K562 (cell line): Measurements from ENCODE around the gene SPEG. TPM values are rescaled to one million over a fixed set of nuclear protein-coding genes. Genes with fewer than 3 reads are reported as not detected.
A peak's percentile ranks its signal among the peaks of the same experiment; 100 is the strongest.

Source experiments
- BACH1 ChIP-seq: fragments of 200-800 bp; sonication (Bioruptor generic); IDR thresholded peaks from 2 replicates; pipeline ENCODE4 v1.6.1; 2016; ENCODE audit warnings: missing genetic modification characterization, missing compliant biosample characterization
- BRF1 ChIP-seq: IDR thresholded peaks from 3 replicates; pipeline ENCODE4 v1.6.1; 2011; ENCODE audit warnings: borderline replicate concordance, mild to moderate bottlenecking; ENCODE audit not compliant: insufficient read length; ENCODE audit errors: extremely low read depth
- DNMT1 ChIP-seq: fragments of 450-650 bp; IDR thresholded peaks from 2 replicates; pipeline ENCODE4 v1.6.1; 2016; ENCODE audit warnings: antibody characterized with exemption, mild to moderate bottlenecking
- EZH2 ChIP-seq: IDR thresholded peaks from 2 replicates; pipeline ENCODE4 v1.6.1; 2012; ENCODE audit warnings: low read depth, mild to moderate bottlenecking, inconsistent platforms, low read length, borderline replicate concordance
- FOXA1 ChIP-seq: fragments of 450-650 bp; IDR thresholded peaks from 2 replicates; pipeline ENCODE4 v1.6.1; 2016; ENCODE audit warnings: mild to moderate bottlenecking, borderline replicate concordance
- FOXK2 ChIP-seq, 2 experiments: fragments of 450-650 bp; IDR thresholded peaks in 1 of 2; conservative IDR thresholded peaks in 1 of 2; 2 replicates each; pipeline ENCODE4 v1.6.1; 2016; ENCODE audit warnings: low read depth in 2 of 2, mild to moderate bottlenecking in 1 of 2
- GABPA ChIP-seq: fragments of 200-800 bp; sonication (Bioruptor generic); conservative IDR thresholded peaks from 2 replicates; pipeline ENCODE4 v1.6.1; 2016; ENCODE audit warnings: low read depth, missing genetic modification characterization, missing compliant biosample characterization
- KDM5B ChIP-seq: fragments of 200-600 bp; sonication (generic); IDR thresholded peaks from 2 replicates; pipeline ENCODE4 v1.6.1; 2012; ENCODE audit warnings: low read depth, mild to moderate bottlenecking, moderate library complexity, low read length, control low read depth, inconsistent platforms; ENCODE audit not compliant: insufficient replicate concordance
- NBN ChIP-seq: fragments of 450-650 bp; IDR thresholded peaks from 2 replicates; pipeline ENCODE4 v1.6.1; 2016; ENCODE audit warnings: low read depth, mild to moderate bottlenecking
- RBM15 ChIP-seq: fragments of 200-400 bp; formaldehyde crosslinking; IDR thresholded peaks from 2 replicates; pipeline ENCODE4 v1.6.1; 2018; ENCODE audit warnings: mild to moderate bottlenecking, low read length, moderate library complexity; ENCODE audit not compliant: insufficient read depth
- SUPT5H ChIP-seq: fragments of 450-650 bp; IDR thresholded peaks from 2 replicates; pipeline ENCODE4 v1.6.1; 2016
- ZBTB7A ChIP-seq: IDR thresholded peaks from 2 replicates; pipeline ENCODE4 v1.6.1; 2011; ENCODE audit warnings: low read depth, mild to moderate bottlenecking, low read length, moderate library complexity, borderline replicate concordance; ENCODE audit not compliant: control insufficient read depth
- ZNF134 ChIP-seq: fragments of 250-450 bp; sonication (Bioruptor Pico); conservative IDR thresholded peaks from 2 replicates; pipeline ENCODE4 v1.4.0; 2020
- ZNF445 ChIP-seq: fragments of 250-450 bp; sonication (Bioruptor Pico); IDR thresholded peaks from 2 replicates; pipeline ENCODE4 v1.4.0; 2020; ENCODE audit warnings: low read depth, mild to moderate bottlenecking, moderate library complexity
- ZNF695 ChIP-seq: fragments of 450-650 bp; formaldehyde crosslinking; IDR thresholded peaks from 2 replicates; pipeline ENCODE4 v1.4.0; 2020; ENCODE audit warnings: mild to moderate bottlenecking, moderate library complexity
- polyA plus RNA-seq, 8 experiments: library from polyadenylated mRNA; depleted of rRNA in 4 of 8; stranded (reverse) in 5 of 8; unstranded in 3 of 8; fragments of >200 nt; fragmentation: Nextera tagmentation in 2 of 8; fragmentation: Illumina TruSeq in 1 of 8; extraction: Ambion mirVana in 2 of 8; extraction: Trizol in 1 of 8; gene quantifications; 2 replicates each; pipeline versions ENCODE4 v1.2.1 to v1.2.3, GENCODE V29; 2011 to 2014; ENCODE audit warnings: inconsistent platforms in 1 of 8, missing spikeins in 1 of 8
- total RNA-seq, 7 experiments: library from RNA; depleted of rRNA in 6 of 7; stranded (reverse); fragments of >200 nt in 6 of 7; fragmentation: Illumina TruSeq in 2 of 7; extraction: Trizol in 2 of 7; gene quantifications; 2 replicates each; pipeline versions ENCODE4 v1.2.1 to v1.2.3, GENCODE V29; 2011 to 2021; ENCODE audit warnings: low replicate concordance in 1 of 7
- TF ChIP-seq, protein P1 (sequence below): sonication (generic); formaldehyde crosslinking; IDR thresholded peaks from 2 replicates; pipeline ENCODE4 v1.8.1; 2023; ENCODE audit warnings: missing genetic modification reagents, mild to moderate bottlenecking, borderline replicate concordance
- TF ChIP-seq, protein P2 (sequence below): fragments of 450-650 bp; IDR thresholded peaks from 2 replicates; pipeline ENCODE4 v1.6.1; 2014; ENCODE audit warnings: low read depth, mild to moderate bottlenecking, moderate library complexity, borderline replicate concordance
- TF ChIP-seq, protein P3 (sequence below): fragments of 450-650 bp; formaldehyde crosslinking; IDR thresholded peaks from 2 replicates; pipeline ENCODE4 v1.4.0; 2020; ENCODE audit warnings: mild to moderate bottlenecking, moderate library complexity
- TF ChIP-seq, protein P4 (sequence below): fragments of 450-650 bp; IDR thresholded peaks from 2 replicates; pipeline ENCODE4 v1.6.1; 2017; ENCODE audit warnings: mild to moderate bottlenecking, moderate library complexity

The SPEG gene
- total and polyA plus RNA-seq, 9 of the 15 experiments (the other 6 are each of a cell fraction or from before 2014, with no cell fraction given): 0.49 to 8.7 (median 3.0) TPM

DNA sequence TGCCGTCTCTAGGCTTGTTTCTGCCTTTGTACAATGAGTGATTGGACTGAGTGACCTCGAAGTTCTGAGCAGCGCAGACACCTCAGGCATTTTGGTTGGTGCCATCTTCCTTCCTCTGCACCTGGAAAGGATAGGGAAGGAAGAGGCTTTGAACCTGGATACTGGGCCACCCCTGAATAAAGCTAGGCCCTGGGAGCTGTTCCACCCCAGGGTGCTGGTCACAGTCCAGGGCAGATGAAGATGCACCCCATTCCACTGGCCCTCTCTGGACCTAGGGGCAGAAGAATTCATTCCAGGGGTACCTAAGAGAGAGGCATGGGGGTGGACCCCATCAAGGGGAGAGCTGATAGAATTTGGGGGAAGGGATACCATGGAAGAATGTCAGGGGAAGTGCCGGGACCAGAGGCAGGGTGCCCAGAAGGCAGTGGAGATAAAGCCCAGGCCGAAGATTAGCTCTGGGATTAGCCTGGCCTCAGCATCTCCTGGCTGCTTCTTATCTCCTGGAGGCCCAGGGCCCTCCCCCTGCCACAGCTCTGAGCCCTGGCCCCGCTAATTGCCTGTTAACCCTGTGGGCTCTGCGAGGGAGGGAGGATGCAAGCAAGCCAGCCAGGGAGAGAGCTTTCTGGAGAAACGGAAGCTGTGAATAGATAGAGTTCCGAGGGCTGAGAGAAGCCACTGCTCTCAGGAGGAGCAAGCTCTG is 91.0 kb downstream of the SPEG start (continued):
- TF ChIP-seq, protein P1, sequence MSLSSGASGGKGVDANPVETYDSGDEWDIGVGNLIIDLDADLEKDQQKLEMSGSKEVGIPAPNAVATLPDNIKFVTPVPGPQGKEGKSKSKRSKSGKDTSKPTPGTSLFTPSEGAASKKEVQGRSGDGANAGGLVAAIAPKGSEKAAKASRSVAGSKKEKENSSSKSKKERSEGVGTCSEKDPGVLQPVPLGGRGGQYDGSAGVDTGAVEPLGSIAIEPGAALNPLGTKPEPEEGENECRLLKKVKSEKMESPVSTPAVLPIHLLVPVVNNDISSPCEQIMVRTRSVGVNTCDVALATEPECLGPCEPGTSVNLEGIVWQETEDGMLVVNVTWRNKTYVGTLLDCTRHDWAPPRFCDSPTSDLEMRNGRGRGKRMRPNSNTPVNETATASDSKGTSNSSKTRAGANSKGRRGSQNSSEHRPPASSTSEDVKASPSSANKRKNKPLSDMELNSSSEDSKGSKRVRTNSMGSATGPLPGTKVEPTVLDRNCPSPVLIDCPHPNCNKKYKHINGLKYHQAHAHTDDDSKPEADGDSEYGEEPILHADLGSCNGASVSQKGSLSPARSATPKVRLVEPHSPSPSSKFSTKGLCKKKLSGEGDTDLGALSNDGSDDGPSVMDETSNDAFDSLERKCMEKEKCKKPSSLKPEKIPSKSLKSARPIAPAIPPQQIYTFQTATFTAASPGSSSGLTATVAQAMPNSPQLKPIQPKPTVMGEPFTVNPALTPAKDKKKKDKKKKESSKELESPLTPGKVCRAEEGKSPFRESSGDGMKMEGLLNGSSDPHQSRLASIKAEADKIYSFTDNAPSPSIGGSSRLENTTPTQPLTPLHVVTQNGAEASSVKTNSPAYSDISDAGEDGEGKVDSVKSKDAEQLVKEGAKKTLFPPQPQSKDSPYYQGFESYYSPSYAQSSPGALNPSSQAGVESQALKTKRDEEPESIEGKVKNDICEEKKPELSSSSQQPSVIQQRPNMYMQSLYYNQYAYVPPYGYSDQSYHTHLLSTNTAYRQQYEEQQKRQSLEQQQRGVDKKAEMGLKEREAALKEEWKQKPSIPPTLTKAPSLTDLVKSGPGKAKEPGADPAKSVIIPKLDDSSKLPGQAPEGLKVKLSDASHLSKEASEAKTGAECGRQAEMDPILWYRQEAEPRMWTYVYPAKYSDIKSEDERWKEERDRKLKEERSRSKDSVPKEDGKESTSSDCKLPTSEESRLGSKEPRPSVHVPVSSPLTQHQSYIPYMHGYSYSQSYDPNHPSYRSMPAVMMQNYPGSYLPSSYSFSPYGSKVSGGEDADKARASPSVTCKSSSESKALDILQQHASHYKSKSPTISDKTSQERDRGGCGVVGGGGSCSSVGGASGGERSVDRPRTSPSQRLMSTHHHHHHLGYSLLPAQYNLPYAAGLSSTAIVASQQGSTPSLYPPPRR (CRISPR knock-in tag): no peak
- TF ChIP-seq KDM5B (no peak), BACH1 (no peak), SUPT5H (no peak), ZNF134 (CRISPR knock-in tag) (no peak), ZNF695 (CRISPR knock-in tag) (no peak), FOXA1 (no peak), ZNF445 (CRISPR knock-in tag) (no peak), BRF1 (no peak), DNMT1 (no peak), GABPA (tag) (0 out of 2 replicates have a peak, but pooled peaks have one; percentile 36), FOXK2 (conservative IDR thresholded peaks at IDR 0.05 in 1 of 2, IDR thresholded peaks at IDR 0.05 in 1 of 2; ENCODE audit: low read depth in 2 of 2) (no peak), EZH2 (no peak), RBM15 (no peak), NBN (peak; percentile 75), ZBTB7A (peak; percentile 68; the same call in 1 of the 2 replicates)
- TF ChIP-seq, protein P2, sequence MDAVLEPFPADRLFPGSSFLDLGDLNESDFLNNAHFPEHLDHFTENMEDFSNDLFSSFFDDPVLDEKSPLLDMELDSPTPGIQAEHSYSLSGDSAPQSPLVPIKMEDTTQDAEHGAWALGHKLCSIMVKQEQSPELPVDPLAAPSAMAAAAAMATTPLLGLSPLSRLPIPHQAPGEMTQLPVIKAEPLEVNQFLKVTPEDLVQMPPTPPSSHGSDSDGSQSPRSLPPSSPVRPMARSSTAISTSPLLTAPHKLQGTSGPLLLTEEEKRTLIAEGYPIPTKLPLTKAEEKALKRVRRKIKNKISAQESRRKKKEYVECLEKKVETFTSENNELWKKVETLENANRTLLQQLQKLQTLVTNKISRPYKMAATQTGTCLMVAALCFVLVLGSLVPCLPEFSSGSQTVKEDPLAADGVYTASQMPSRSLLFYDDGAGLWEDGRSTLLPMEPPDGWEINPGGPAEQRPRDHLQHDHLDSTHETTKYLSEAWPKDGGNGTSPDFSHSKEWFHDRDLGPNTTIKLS: peak; percentile 29; the same call in 1 of the 2 replicates
- TF ChIP-seq, protein P3, sequence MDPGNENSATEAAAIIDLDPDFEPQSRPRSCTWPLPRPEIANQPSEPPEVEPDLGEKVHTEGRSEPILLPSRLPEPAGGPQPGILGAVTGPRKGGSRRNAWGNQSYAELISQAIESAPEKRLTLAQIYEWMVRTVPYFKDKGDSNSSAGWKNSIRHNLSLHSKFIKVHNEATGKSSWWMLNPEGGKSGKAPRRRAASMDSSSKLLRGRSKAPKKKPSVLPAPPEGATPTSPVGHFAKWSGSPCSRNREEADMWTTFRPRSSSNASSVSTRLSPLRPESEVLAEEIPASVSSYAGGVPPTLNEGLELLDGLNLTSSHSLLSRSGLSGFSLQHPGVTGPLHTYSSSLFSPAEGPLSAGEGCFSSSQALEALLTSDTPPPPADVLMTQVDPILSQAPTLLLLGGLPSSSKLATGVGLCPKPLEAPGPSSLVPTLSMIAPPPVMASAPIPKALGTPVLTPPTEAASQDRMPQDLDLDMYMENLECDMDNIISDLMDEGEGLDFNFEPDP: no peak
- TF ChIP-seq, protein P4, sequence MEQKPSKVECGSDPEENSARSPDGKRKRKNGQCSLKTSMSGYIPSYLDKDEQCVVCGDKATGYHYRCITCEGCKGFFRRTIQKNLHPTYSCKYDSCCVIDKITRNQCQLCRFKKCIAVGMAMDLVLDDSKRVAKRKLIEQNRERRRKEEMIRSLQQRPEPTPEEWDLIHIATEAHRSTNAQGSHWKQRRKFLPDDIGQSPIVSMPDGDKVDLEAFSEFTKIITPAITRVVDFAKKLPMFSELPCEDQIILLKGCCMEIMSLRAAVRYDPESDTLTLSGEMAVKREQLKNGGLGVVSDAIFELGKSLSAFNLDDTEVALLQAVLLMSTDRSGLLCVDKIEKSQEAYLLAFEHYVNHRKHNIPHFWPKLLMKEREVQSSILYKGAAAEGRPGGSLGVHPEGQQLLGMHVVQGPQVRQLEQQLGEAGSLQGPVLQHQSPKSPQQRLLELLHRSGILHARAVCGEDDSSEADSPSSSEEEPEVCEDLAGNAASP: no peak
